C1 segment of cervical spinal cord (tissue), 14 donors: Measurements from ENCODE around the gene POLR2F.

Experiments used
- DNase-seq, 14 donors: peaks; one replicate each; lab custom pipeline; 2025; lab: John Stamatoyannopoulos, UW

Gene POLR2F

DNA sequence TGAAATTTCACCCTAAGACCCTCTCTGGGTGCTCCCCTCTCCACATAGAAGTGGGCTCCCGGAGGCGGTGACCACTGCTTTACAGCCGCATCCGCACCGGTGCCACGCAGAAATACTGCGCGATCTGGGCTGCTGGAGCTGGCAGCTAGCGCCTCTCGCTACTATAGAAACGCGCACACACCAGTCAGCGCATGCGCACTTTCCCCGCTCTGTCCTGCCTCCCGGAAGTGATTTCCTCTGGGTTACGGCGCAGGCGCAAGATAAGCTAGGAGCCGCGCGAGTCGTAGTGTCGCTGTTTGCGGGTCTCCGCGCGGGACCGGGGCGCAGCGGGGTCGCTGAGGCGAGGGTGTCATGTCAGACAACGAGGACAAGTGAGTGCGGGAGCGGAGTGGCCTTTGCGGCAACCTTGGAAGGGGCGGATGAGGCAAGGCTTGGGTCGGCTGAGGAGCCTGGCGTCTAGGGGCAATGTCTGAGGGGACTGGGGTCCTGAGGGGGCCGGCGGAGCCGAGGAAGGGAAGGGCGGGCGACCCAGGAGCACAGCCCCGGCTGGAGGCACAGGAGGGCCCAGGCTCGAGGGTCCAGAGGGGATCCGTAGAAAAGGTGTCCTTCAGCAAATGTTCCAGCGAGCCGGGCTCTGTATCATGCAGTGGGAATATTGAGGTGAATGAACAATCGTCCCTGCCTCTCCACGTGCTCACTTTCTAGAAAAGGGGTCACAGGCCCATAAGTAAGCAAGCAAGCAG, at the start of gene POLR2F, which contains the start of gene C22orf23:
POLR2F (plus strand) TSS at position 263 of the 743 bp plus-strand sequence; CDS start at position 352, 89 bp downstream.
C22orf23 (minus strand) TSS at position 165 of the 743 bp plus-strand sequence. CDS start 452 bp downstream, outside the sequence.
- DNase-seq = peak; percentile 40 to 92 (median 88)

DNA sequence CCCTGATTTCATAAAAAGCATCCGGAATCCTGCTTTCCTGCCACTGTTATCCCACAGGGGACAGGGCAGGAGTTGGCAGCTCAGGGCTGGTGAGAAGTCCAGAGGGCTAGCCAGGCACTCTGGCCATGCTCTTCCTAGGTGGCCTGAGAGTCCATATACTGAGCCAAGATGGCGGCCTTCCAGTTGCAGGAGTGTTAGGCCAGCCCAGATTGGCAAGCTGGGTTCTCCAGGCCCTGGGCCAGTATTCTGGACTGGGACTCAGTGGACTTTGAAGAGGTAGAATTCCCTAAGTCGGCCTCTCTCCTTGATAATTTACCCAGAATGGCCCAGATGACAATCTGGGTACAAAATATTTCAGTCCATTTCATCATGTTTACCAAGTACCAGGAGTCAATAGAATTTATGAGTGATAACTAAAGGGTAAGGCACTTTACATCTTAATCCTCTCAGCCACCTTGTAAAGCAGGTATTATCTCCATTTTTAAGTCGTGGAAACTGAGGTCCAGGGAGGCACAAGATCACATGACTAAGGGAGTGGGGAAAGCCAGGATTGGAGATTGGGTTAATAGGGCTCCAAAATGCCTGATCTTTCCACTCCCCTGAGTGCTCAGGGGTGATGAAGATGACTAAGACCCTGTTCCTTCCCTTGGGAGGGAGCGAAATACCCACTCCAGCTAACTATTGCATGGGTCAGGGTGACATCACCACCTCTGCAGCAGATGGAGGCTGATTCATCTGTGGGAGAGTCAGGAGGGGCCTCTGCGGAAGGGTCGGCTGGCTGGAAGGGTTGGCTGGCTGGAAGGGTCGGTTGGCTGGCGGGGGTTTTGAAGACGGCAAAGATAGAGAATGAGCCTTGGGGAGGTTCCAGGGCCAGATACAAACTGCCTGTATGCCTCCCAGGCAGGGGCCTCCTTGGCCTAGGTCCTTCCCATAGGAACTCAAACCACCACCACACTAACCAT, 48.6 kb upstream of the POLR2F start:
- DNase-seq = peak in 9 of 14 donors; percentile 34 to 84 (median 61)

DNA sequence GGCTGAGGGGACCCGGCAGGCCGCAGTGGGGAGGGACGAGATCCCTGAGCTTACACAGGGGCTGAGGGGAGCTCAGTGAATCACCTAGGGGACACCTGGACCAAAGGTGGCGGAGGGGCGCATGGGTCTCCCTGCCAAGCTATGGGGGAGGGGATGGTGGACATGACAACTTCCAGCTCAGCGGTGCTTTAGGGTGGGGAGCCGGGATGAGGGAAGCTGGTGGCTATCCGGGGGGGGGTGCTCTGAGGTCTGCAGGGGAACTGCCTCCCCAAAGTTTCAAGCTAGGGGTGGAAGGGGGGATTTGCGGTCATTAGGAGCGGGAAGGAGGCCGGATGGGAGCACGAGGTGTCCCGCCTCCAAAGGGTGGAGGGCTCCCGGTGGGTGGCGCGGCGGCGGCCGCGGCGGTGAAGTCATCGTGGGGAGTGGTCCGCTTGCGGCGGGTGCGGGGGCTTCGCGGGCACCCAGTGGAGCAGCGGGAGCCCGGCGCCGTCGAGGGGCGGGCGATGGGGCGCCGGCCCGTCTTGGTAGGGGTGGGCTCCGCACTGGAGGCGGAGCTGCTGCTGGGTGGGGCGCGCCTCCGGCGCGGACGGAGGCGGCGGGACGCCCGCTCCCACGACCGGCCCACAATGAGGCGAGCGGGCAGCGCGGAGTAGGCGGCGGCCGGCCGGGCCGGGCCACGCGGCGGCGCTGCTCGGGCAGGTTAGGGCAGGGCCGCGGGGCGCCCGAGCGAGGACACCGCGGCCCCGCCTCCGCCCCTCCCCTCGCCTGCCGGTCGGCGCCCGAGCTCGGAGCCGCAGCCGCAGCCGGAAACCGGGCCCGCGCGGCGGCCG, 47.8 kb upstream of the POLR2F start, which contains the start of gene MICALL1:
MICALL1 (plus strand) TSS at position 764 of the 830 bp plus-strand sequence. CDS start 126 bp downstream, outside the sequence.
- peak in 4 of 14 donors; percentile 29 to 60 (median 50) for DNase-seq

DNA sequence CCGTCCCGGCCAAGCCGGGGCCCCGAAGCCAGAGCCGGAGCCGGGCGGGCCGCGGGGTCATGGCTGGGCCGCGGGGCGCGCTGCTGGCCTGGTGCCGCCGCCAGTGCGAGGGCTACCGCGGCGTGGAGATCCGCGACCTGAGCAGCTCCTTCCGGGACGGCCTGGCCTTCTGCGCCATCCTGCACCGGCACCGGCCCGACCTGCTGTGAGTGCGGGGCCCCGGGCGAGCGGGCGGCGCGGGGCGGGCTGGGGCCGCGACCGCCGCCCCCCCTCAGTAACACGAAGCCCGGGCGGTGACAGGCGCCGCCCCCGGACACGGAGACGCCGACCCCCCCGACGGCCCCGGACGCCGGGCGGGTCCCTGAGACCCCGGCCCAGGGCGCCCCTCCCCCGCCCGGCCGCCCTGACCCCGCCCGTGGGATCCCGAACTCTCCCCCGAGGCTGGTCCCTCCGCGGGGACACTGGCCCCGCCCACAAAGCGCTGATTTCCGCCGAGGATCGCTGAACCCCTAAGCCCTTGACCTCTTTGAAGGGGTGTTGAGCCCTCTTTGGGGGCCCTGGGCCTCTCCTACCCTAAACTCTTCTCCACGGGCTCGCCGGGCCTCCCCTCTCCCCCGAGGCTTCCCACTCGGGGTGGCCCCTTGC, 47.0 kb upstream of the POLR2F start:
- peak in 3 of 14 donors; percentile 29 to 51 (median 36) for DNase-seq

DNA sequence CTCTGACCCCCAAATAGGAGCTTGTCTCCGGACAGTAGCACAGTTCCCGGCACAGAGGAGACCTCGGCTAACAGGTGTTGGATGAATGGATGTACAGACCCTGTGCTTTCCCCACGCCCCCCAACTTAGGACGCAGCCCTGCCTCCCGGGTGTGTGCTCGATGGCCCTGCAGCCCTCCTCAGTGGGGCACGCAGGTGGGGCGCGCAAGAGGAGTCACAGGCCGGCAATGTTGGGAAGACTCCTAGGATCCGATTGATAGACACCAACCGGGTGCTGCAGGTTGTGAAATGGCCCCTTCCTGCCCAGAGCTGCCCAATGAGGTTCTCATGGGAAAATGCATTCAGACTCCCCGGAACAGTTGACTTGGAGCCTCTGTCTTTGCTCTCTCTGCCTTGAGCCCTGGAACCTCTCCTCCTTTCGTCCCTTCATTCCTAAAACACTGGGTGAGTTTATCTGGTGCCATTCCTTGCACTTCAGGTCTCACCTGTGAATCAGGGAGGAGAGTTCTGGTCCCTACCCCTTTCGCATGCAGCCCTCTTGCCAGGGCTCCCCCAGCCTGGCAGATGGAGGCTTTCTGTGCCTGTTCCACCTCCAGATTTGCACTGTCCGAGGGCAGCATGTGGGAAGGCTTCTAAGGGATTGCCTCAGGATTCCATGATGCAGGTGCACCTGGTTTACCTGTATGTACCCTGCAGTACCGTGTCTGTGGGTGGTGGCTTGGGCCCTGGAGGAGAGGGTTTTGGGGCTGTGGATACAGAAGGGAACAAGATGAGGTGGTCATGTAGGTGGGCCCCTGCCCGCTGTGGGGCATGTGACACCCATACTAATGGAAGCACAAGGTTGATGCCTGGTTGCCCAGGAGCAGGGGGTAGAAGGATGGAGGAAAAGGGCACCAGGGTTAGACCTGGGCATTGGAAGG, 46.2 kb upstream of the POLR2F start:
- DNase-seq = peak in 1 of 14 donors; percentile 29

DNA sequence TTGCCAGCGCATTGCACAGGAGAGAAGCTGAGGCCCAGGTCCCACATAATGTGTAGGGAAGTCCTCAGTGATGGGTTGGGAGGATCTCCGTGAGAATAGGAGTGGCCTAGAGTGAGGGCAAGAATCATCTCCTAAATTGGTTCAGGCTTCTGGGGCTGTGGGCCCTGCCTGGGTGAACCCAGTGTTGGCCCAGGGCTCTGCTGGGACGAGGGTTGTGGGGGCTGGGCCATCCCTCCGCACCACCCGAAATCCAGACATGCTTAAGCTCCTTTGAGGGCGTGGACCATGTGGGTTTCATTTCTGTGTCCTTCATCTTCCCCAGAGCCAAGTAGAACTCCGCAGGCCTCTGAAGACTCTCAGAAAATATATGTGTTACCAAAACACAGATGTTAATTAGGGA, 43.7 kb upstream of the POLR2F start:
- no peak for DNase-seq

DNA sequence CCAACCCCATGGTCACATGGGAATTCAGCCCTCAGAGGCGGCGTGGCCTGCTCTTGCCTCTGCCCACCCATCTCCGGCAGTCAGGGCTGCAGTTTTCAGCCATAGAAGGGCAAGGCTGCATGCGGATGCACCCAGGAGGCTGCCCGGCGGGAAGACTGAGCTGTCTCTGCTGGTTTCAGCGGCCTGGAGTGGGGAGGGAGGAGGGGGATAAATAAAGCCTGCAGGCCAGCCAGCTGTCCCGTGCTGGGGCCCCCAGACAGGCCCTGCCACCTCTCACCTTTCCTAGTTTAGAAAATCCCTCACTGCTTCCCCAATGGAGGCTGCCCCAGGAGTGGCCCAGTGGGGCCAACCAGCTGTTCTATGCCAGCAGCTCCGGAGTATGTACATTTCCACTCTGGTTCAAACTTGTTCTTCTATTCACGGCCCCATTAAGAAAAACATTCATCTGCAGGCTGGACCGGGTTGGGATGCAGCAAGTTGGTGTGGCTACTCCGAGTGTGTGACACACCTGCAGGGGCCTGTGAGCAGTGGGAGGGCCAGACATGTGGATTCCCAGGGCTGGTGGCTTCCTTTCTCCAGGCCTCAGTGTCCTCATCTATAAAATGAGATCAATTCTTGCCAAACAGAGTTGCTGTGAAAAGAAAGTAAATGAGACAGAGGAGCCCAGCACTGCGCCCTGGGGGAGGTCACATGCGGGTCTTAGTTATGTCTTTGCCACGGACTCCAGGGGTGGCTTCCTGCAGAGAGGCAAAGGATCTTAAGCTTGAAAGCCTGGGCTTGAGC, 42.4 kb upstream of the POLR2F start:
- DNase-seq = peak in 2 of 14 donors; percentile 20 to 39

DNA sequence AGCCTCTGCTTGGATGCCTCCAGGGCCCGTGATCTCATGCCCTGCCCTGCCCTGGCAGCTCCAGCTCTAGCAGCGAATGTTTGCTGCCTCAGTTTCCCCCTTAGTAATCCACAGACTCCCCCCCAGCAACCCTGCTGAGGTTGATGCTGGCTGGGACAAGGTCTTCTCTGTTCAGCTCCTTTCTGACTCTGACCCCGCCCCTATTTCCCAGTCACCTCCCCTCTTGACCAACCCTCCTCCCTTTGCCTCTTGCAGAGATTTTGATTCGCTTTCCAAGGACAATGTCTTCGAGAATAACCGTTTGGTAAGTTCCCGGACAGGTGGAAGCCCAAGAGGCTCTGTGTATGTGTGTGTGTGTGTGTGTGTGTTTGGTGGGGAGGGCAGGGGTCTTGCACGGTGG, 41.8 kb upstream of the POLR2F start:
- DNase-seq = no peak

DNA sequence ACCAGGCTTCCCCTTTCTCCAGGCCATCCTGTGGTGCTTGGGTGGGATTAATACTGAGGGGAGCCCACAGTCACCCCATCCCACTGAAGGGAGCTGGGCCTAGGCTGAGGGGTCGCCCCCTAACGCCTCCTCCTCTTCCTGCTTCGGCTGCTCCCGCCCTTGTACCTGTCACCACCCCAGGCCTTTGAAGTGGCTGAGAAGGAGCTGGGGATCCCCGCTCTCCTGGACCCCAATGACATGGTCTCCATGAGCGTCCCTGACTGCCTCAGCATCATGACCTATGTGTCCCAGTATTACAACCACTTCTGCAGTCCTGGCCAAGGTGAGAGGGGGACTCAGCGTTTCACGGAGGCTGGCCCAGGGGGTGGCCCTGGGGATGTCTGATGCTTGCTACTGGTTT, 41.3 kb upstream of the POLR2F start:
- no peak for DNase-seq

DNA sequence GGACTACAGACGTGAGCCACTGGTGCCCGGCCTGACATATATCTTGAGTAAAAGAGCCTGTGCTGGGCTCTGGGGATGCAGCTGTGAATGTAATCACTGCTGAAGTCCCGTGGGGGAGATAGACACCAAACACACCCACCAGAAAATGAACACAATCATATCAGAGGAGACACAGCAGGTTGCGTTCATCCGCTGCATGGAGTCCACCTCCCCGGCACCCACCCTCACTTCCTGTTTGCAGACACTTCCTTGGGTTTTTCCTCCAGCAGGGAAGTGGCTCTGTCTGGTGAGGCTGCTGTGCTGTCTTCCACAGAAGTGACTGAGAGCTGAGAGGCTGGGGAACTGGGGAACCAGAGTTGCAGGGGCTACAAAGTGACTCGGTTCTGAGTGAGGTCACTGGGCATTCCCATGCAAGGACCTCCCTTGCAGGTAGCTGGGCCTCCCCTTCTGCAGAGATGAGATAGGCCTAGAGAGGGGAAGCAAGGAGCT, 40.2 kb upstream of the POLR2F start:
- no peak for DNase-seq

DNA sequence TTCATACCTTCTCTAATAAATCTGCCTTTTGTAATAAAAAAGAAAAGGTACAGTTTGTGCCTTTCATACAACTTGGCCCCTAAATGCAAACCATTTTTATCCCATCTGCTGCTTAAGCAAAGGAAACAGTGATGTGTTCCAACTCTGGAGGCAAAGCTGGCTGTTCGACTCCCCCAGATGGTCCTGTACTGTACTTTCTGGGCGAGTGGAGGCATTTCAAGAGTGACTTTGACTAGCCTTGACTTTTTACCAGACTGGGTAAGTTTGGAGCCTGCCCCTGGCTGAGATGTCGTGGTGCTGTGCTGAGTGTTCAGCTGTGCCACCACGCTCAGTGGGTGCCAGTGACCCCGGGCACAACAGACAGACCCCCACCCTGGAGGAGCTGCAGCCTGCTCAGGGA, 37.2 kb upstream of the POLR2F start:
- no peak for DNase-seq

DNA sequence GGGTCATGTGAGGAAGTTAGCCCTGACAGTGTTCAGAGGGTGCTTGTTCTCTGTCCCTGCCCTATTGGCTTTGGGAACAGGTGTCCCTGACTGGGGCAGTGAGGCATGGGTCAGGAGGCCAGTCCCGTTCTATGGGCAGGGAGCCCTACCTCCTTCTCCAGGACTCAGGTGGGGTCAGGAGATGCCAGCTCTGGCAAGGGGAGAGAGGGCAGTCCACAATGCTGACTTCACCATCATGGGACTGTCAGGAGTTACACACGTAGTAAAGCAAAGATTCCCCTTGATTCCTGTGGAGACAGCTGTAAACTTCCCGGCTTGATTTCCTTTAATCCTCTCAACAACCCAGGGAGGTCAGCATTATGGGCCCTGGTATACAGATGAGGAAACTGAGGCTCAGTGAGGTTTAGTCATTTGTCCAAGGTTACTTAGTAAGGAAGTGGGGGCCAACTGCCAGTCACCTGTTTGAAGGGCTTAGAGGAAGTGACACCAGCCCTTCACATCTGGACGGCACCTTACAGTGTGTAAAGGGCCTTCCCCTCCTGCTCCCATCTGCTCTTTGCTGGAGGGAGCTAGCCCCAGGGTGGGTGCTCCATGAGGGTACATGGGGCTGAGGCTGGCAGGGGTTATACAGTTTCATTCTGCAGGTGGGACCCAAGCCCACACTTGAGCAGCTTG, 35.5 kb upstream of the POLR2F start:
- no peak for DNase-seq

DNA sequence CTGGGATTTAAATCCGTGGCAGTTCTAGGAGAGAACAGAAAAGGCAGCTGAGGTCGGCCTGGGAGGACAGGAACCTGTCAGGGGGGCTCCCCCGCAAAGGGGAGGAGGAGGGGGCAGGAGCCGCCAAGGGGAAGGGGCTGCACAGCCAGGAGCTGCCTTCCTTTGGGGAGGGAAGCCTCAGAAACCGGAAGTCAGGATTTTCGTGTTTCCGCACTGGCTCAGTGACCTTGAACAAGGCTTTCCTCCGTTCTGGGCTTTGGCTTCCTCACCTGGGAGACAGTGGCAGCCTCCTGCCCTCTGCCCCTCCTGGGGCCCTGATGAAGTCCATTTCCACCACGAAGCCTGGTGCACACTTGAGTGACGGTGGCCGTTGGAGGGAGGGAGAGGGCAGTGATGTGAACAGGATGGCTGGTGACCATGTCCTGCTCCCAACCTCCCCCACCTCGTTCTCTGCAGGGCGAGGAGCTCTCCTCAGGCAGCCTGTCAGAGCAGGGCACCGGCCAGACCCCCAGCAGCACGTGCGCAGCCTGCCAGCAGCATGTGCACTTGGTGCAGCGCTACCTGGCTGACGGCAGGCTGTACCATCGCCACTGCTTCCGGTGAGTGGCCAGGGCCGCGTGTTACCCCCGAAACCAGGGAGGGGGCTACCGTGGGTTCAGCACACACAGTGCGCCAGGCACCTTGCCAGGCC, 34.8 kb upstream of the POLR2F start:
- DNase-seq = no peak

DNA sequence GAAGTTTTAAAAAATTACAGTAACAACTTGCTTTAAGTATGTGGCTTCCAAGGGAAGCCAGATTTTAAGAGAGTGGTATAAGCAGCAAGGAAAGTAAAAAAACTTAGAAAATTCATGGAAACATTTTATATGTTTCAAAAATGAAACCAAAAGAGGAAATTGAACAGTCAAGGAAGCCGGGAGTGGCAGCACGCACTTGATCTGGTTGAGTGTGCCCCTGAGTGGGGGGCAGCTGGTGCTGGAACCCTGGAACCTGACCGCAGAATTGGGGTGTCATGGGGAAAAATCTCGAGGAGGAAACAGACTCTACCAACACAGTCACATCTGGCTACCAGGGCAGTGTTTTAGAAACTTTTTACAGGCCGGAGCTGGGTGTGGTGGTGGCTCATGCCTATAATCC, 33.4 kb upstream of the POLR2F start:
- no peak for DNase-seq

DNA sequence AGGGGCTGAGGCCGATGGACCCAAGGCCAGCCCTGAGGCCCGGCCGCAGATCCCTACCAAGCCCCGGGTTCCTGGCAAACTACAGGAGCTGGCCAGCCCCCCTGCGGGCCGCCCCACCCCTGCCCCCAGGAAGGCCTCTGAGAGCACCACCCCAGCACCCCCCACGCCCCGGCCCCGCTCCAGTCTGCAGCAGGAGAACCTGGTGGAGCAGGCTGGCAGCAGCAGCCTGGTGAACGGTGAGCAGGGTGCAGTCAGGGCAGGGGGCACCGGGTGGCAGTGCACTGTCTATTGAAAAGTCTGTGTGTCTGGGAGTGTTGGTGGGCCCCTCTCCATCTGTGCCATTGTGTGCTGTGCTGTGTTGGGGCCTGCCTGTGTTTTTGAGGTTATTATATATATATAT, 31.3 kb upstream of the POLR2F start:
- no peak for DNase-seq

DNA sequence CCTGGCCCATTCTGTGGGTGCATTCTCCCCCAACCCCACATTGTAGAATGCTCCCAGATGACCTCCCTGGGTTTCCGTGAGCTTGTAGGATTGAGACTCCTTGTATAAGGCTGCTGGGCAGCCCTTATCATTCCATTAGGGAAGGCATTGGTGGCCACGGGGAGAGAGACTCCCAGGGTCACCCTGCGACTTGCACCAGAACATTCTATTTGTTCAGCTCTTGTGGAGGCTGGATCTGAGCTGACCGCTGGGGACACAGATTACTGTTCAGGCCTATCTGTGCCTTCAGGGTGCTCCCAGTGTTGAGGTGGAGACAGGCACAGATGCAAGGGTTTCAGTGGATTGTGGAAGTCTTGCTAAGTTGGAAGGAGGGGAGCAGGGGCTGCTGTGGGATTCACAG, 29.6 kb upstream of the POLR2F start:
- no peak for DNase-seq

DNA sequence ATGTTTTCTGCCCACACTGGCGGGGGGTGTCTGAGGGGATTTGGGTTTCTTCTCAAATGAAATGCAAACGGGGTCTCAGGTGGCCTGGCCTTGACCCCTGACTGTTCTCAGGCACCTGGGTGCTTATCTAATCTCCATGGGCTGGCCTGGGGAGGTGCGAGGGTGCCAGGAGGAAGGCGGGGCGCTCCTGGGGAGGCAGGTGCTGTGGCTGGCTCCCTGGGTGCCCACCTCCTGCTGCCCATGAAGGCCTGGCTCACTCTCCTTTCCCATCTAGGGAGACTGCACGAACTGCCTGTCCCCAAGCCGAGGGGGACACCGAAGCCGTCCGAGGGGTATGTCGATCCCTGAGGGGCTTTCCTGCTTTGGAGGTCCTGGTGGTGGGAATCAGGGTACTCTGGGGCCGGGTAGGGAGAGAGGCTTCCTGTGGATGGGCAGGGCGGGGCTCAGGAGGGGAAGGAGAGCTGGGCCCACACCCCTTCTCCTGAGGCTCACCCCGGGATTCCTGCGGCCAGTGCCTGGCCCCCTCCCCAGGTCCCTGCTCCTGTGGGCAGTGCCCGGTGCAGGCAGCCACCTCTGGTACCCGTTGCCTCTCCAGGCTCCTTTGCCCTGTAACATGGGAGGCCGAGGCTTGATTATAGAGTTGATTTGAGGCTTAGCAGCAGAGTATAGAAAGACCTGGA, 29.0 kb upstream of the POLR2F start:
- no peak for DNase-seq
